PFSK-1 (cell line): Measurements from ENCODE around the gene LINC01488.

Source experiments
- FOXP2 ChIP-seq: optimal IDR thresholded peaks from 2 replicates; pipeline ENCODE3; 2011; ENCODE audit warnings: borderline replicate concordance, control low read depth, inconsistent platforms; ENCODE audit not compliant: insufficient read depth; ENCODE audit errors: extremely low read length, extremely low read depth
- POLR2AphosphoS5 ChIP-seq: IDR thresholded peaks from 2 replicates; pipeline ENCODE4 v1.6.1; 2012; ENCODE audit warnings: low read depth, mild to moderate bottlenecking, control low read depth, low read length, moderate library complexity
- REST ChIP-seq, 2 experiments: IDR thresholded peaks; 2 replicates each; pipeline versions ENCODE4 v1.6.1 to v1.8.0; 2011 to 2012; ENCODE audit warnings: low read depth in 2 of 2, low read length in 2 of 2, control low read depth in 1 of 2, inconsistent platforms in 1 of 2, mild to moderate bottlenecking in 1 of 2, moderate library complexity in 1 of 2; ENCODE audit not compliant: insufficient read depth in 1 of 2
- SIN3A ChIP-seq: IDR thresholded peaks from 2 replicates; pipeline ENCODE4 v1.6.1; 2012; ENCODE audit warnings: mild to moderate bottlenecking, low read length, moderate library complexity, borderline replicate concordance; ENCODE audit not compliant: insufficient read depth
- TAF1 ChIP-seq: IDR thresholded peaks from 2 replicates; pipeline ENCODE4 v1.6.1; 2012; ENCODE audit warnings: low read length, control low read depth, borderline replicate concordance; ENCODE audit not compliant: insufficient read depth

- TF ChIP-seq POLR2AphosphoS5: no peak
- TF ChIP-seq TAF1: no peak
- TF ChIP-seq SIN3A: no peak
- TF ChIP-seq REST (IDR thresholded peaks at IDR 0.05; ENCODE audit: insufficient read depth in 1 of 2, low read depth in 2 of 2, low read length in 2 of 2): no peak
- TF ChIP-seq FOXP2: no peak
These were observed 9.1 kb downstream of the LINC01488 start for GRCh38 chr11:69490516-69490915.
